SIG-M5 treated with dmso at 0.1 percent for 504 hours (cell line): ENCODE data around the gene MSRB3.

ENCODE experiments used
- DNase-seq: peaks from one replicate; lab custom pipeline; 2025; ENCODE audit not compliant: unreplicated experiment; lab: John Stamatoyannopoulos, UW

MSRB3 gene

GRCh38 chr12:65387396-65387795 is 108.9 kb downstream of the MSRB3 start:
- no peak for DNase-seq

GRCh38 chr12:65389436-65389835 is 111.0 kb downstream of the MSRB3 start:
- DNase-seq, result no peak

GRCh38 chr12:65391711-65392110 is 113.2 kb downstream of the MSRB3 start:
- DNase-seq, result no peak

GRCh38 chr12:65392491-65392890 is 114.0 kb downstream of the MSRB3 start:
- DNase-seq, result no peak

- no peak for DNase-seq
Observed at GRCh38 chr12:65403188-65403587, 124.7 kb downstream of the MSRB3 start.

- no peak for DNase-seq
Observed at GRCh38 chr12:65407388-65408149, 129.1 kb downstream of the MSRB3 start.

GRCh38 chr12:65408441-65408840 is 130.0 kb downstream of the MSRB3 start:
- DNase-seq, result no peak

- no peak for DNase-seq
Observed at GRCh38 chr12:65409726-65410125, 131.2 kb downstream of the MSRB3 start.

- no peak for DNase-seq
Observed at GRCh38 chr12:65411171-65411570, 132.7 kb downstream of the MSRB3 start.

- DNase-seq, result no peak
Observed at GRCh38 chr12:65414526-65414925, 136.0 kb downstream of the MSRB3 start.

- no peak for DNase-seq
Observed at GRCh38 chr12:65415826-65416225, 137.3 kb downstream of the MSRB3 start.

GRCh38 chr12:65419284-65420072 is 141.0 kb downstream of the MSRB3 start:
- DNase-seq, result no peak

- DNase-seq, result no peak
Observed at GRCh38 chr12:65420941-65421340, 142.5 kb downstream of the MSRB3 start.

- DNase-seq, result no peak
Observed at GRCh38 chr12:65427646-65428045, 149.2 kb downstream of the MSRB3 start.

- no peak for DNase-seq
Observed at GRCh38 chr12:65430006-65430405, 151.5 kb downstream of the MSRB3 start.

- no peak for DNase-seq
Observed at GRCh38 chr12:65430571-65431306, 152.3 kb downstream of the MSRB3 start.

GRCh38 chr12:65432114-65432513 is 153.6 kb downstream of the MSRB3 start:
- DNase-seq, result no peak

GRCh38 chr12:65432651-65433050 is 154.2 kb downstream of the MSRB3 start:
- DNase-seq, result no peak

GRCh38 chr12:65434737-65435136 is 156.3 kb downstream of the MSRB3 start:
- DNase-seq, result no peak

GRCh38 chr12:65443038-65443437 is 164.6 kb downstream of the MSRB3 start:
- no peak for DNase-seq

GRCh38 chr12:65444996-65445395 is 166.5 kb downstream of the MSRB3 start:
- DNase-seq, result no peak

GRCh38 chr12:65446901-65447300 is 168.4 kb downstream of the MSRB3 start:
- DNase-seq, result no peak
